Psoas muscle (tissue), 8 donors: ENCODE data around the gene FEM1A. TPM values are rescaled to one million over a fixed set of nuclear protein-coding genes. Genes with fewer than 3 reads are reported as not detected.

Experiments used
- ATAC-seq, 4 donors: fragments of 200-7000 bp; cut with Tn5 transposase; one replicate each; pipeline ENCODE4 v1.9.1; 2020; ENCODE audit warnings: moderate library complexity in 3 of 4, mild to moderate bottlenecking in 2 of 4
- DNase-seq, 2 donors: peaks; one replicate each; pipeline ENCODE4 v3.0.0-alpha.2; 2020
- H3K27ac ChIP-seq: fragments of 200-600 bp; one replicate; pipeline ENCODE4 v1.8.0; 2022
- H3K27me3 ChIP-seq, 3 donors: fragments of 200-600 bp in 1 of 3; one replicate each; pipeline versions ENCODE4 v1.6.1 to v1.8.0; 2013 to 2022; ENCODE audit warnings: low read length in 2 of 3, mild to moderate bottlenecking in 2 of 3, moderate library complexity in 1 of 3; ENCODE audit not compliant: insufficient read depth in 3 of 3
- H3K36me3 ChIP-seq, 2 donors: fragments of 200-600 bp in 1 of 2; one replicate each; pipeline versions ENCODE4 v1.6.1 to v1.8.0; 2013 to 2022; ENCODE audit warnings: low read depth in 1 of 2, mild to moderate bottlenecking in 1 of 2, moderate library complexity in 1 of 2; ENCODE audit not compliant: insufficient read depth in 1 of 2
- H3K4me1 ChIP-seq: fragments of 200-600 bp; one replicate; pipeline ENCODE4 v1.8.0; 2022
- H3K4me3 ChIP-seq: fragments of 200-600 bp; one replicate; pipeline ENCODE4 v1.8.0; 2022; ENCODE audit warnings: mild to moderate bottlenecking
- H3K9me3 ChIP-seq: fragments of 200-600 bp; one replicate; pipeline ENCODE4 v1.8.0; 2022
- WGBS, 3 donors: extraction: QIAGEN DNeasy Blood & Tissue Kit; methylation state at CpG; one replicate each; pipeline versions ENCODE4 v1.1.6 to v1.1.7; 2013; 5-methylcytosine and 5-hydroxymethylcytosine counted together
- intact Hi-C, 2 donors: fragments of 100-400 bp; cut with DNase I; formaldehyde crosslinking; loops; one replicate each; pipeline versions ENCODE4 v1.11.0 to v1.14.2; 2022
- polyA plus RNA-seq, 3 donors: library from polyadenylated mRNA; stranded (reverse); fragments of 200-250 nt; gene quantifications; one replicate each; pipeline ENCODE4 v1.2.3, GENCODE V29; 2013
- total RNA-seq, 4 donors: library from RNA; stranded (reverse); fragmentation: NEBNext Ultra II Directional in 2 of 4; extraction: Animal tissue kit (Norgen Biotek cat#: 25700) in 2 of 4; gene quantifications; one replicate each; pipeline versions ENCODE4 v1.2.1 to v1.2.4, GENCODE V29; 2021 to 2023
- TF ChIP-seq, protein P1 (sequence below): fragments of 200-600 bp; IDR thresholded peaks from one replicate; pipeline ENCODE4 v1.8.0; 2022; ENCODE audit warnings: antibody characterized with exemption
- donor health status: healthy with polysubstance abuse.
- donor health status: DM: no; HTN: no; CAD: no; lungs with moderate emphysema.
- donor health status: Bipolar disorder and iron deficiency.
- donor health status: healthy.
- donor health status: DM: yes; HTN: yes; CAD: no.
- donor health status: DM: no; HTN: no; CAD: no.
- donor health status: DM: no; HTN: no; CAD: no.
- donor health status: DM: yes; HTN: yes; CAD: no.

FEM1A gene
- total and polyA plus RNA-seq, 7 donors, result 63.2 to 214 (median 138) TPM

- no peaks in the 10 kb centered on the region for H3K9me3 ChIP-seq
- no peak for DNase-seq
- H3K27ac ChIP-seq, result no peak overlapping the region
- TF ChIP-seq, protein P1, sequence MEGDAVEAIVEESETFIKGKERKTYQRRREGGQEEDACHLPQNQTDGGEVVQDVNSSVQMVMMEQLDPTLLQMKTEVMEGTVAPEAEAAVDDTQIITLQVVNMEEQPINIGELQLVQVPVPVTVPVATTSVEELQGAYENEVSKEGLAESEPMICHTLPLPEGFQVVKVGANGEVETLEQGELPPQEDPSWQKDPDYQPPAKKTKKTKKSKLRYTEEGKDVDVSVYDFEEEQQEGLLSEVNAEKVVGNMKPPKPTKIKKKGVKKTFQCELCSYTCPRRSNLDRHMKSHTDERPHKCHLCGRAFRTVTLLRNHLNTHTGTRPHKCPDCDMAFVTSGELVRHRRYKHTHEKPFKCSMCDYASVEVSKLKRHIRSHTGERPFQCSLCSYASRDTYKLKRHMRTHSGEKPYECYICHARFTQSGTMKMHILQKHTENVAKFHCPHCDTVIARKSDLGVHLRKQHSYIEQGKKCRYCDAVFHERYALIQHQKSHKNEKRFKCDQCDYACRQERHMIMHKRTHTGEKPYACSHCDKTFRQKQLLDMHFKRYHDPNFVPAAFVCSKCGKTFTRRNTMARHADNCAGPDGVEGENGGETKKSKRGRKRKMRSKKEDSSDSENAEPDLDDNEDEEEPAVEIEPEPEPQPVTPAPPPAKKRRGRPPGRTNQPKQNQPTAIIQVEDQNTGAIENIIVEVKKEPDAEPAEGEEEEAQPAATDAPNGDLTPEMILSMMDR, result no peak
- H3K4me3 ChIP-seq, result no peak overlapping the region
- 94 to 95% (median 95%) methylated on average over 7 of the region's 7 CpGs for WGBS, 3 donors
- no peak for ATAC-seq
- H3K27me3 ChIP-seq, result no peaks in the 10 kb centered on the region
- intact Hi-C loops, result no loop called here
- peaks cover 5% of the 10 kb centered on the region for H3K4me1 ChIP-seq
- peaks cover 10 to 80% of the 10 kb centered on the region in 2 donors for H3K36me3 ChIP-seq
Observed at GRCh38 chr19:4849019-4849418, 57.5 kb downstream of the FEM1A start.

Other genes with a start within 250 kb of the FEM1A start
- 10 to 100 TPM in 2 of 4 donors, 1 to 10 TPM in 2; 6.2 to 11.7 (median 10.0) TPM for gene SEMA6B, start 232.1 kb upstream of the FEM1A start, total RNA-seq
- 1 to 10 TPM; 2.3 to 7.1 (median 5.6) TPM for gene SEMA6B, start 232.1 kb upstream of the FEM1A start, polyA plus RNA-seq
- gene TNFAIP8L1, start 152.2 kb upstream of the FEM1A start, total RNA-seq, result 1 to 10 TPM; 3.1 to 5.1 (median 3.8) TPM
- 1 to 10 TPM; 2.4 to 3.5 (median 2.8) TPM for gene TNFAIP8L1, start 152.2 kb upstream of the FEM1A start, polyA plus RNA-seq
- gene MYDGF, start 121.4 kb upstream of the FEM1A start, total RNA-seq, result 10 to 100 TPM; 11.4 to 24.0 (median 19.1) TPM
- 100 to 1,000 TPM in 1 of 3 donors, 10 to 100 TPM in 2; 23.9 to 164 (median 40.0) TPM for gene MYDGF, start 121.4 kb upstream of the FEM1A start, polyA plus RNA-seq
- gene DPP9, start 67.9 kb upstream of the FEM1A start, total RNA-seq, result 10 to 100 TPM; 55.9 to 97.4 (median 78.6) TPM
- gene DPP9, start 67.9 kb upstream of the FEM1A start, polyA plus RNA-seq, result 100 to 1,000 TPM in 2 of 3 donors, 10 to 100 TPM in 1; 64.6 to 138 (median 108) TPM
- gene TICAM1, start 40.0 kb downstream of the FEM1A start, total RNA-seq, result 10 to 100 TPM in 3 of 4 donors, 1 to 10 TPM in 1; 9.0 to 17.0 (median 14.2) TPM
- 10 to 100 TPM in 1 of 3 donors, 1 to 10 TPM in 2; 7.4 to 11.4 (median 8.7) TPM for gene TICAM1, start 40.0 kb downstream of the FEM1A start, polyA plus RNA-seq
- gene PLIN3, start 75.9 kb downstream of the FEM1A start, total RNA-seq, result 100 to 1,000 TPM in 2 of 4 donors, 10 to 100 TPM in 2; 67.2 to 251 (median 90.0) TPM
- gene PLIN3, start 75.9 kb downstream of the FEM1A start, polyA plus RNA-seq, result 100 to 1,000 TPM in 2 of 3 donors, 10 to 100 TPM in 1; 75.3 to 309 (median 142) TPM
- gene ARRDC5, start 111.2 kb downstream of the FEM1A start, total RNA-seq, result not detected
- gene ARRDC5, start 111.2 kb downstream of the FEM1A start, polyA plus RNA-seq, result not detected
- 1 to 10 TPM in 1 of 4 donors, under 1 TPM in 3; 0.17 to 1.8 (median 0.43) TPM for gene UHRF1, start 117.8 kb downstream of the FEM1A start, total RNA-seq
- 1 to 10 TPM in 1 of 3 donors, under 1 TPM in 2; 0.22 to 1.9 (median 0.27) TPM for gene UHRF1, start 117.8 kb downstream of the FEM1A start, polyA plus RNA-seq
- gene KDM4B, start 177.4 kb downstream of the FEM1A start, total RNA-seq, result 10 to 100 TPM; 22.9 to 45.9 (median 37.8) TPM
- 10 to 100 TPM in 2 of 3 donors, 1 to 10 TPM in 1; 9.3 to 29.5 (median 19.9) TPM for gene KDM4B, start 177.4 kb downstream of the FEM1A start, polyA plus RNA-seq